H1 (cell line): ENCODE measurements around the gene DGUOK. TPM values are rescaled to one million over a fixed set of nuclear protein-coding genes. Genes with fewer than 3 reads are reported as not detected.

Source experiments
- CTCF ChIA-PET: fragments of 300-600 bp; sonication (Branson Sonifier 250); formaldehyde crosslinking; loops from one replicate; lab custom pipeline; 2021; ENCODE audit not compliant: partially characterized antibody; lab: Charles Lee
- POLR2A ChIA-PET: fragments of 300-600 bp; sonication (Branson Sonifier 250); formaldehyde crosslinking; loops from one replicate; lab custom pipeline; 2021; ENCODE audit warnings: inconsistent platforms; ENCODE audit not compliant: partially characterized antibody; lab: Charles Lee
- DNase-seq, 2 experiments: peaks; one replicate each; pipeline versions ENCODE4 v3.0.0 to v3.0.0-alpha.2; 2010 to 2022; ENCODE audit warnings: low spot score in 2 of 2, low read depth in 1 of 2, mixed read lengths in 1 of 2
- FAIRE-seq: peaks from 2 replicates; lab custom pipeline; 2011; peaks lifted over from hg19 to GRCh38; lab: Jason Lieb, UNC
- H2AFZ ChIP-seq: 2 replicates; pipeline ENCODE4 v1.8.1; 2012; ENCODE audit warnings: low read length, inconsistent platforms
- H2AK5ac ChIP-seq: 2 replicates; pipeline ENCODE4 v1.6.1; 2013; ENCODE audit warnings: low read depth, low read length
- H2BK120ac ChIP-seq: replicated peaks from 2 replicates; pipeline ENCODE3; 2013; ENCODE audit warnings: low read depth, low read length, inconsistent platforms
- H2BK12ac ChIP-seq: 2 replicates; pipeline ENCODE4 v1.6.1; 2013; ENCODE audit warnings: low read depth, low read length
- H2BK15ac ChIP-seq: 2 replicates; pipeline ENCODE4 v1.6.1; 2013; ENCODE audit warnings: low read length
- H2BK20ac ChIP-seq: 2 replicates; pipeline ENCODE4 v1.6.1; 2013; ENCODE audit warnings: low read length
- H2BK5ac ChIP-seq: 2 replicates; pipeline ENCODE4 v1.6.1; 2013; ENCODE audit warnings: low read depth, low read length
- H3K14ac ChIP-seq: 2 replicates; pipeline ENCODE4 v1.6.1; 2013; ENCODE audit warnings: inconsistent platforms; ENCODE audit not compliant: insufficient read length
- H3K18ac ChIP-seq: 2 replicates; pipeline ENCODE4 v1.6.1; 2013; ENCODE audit warnings: low read length; ENCODE audit errors: extremely low read depth
- H3K23ac ChIP-seq: 2 replicates; pipeline ENCODE4 v1.6.1; 2013; ENCODE audit warnings: inconsistent platforms; ENCODE audit not compliant: insufficient read length
- H3K23me2 ChIP-seq: 2 replicates; pipeline ENCODE4 v1.6.1; 2013; ENCODE audit warnings: low read depth, low read length
- H3K27ac ChIP-seq: 2 replicates; pipeline ENCODE4 v1.6.1; 2011; ENCODE audit warnings: low read depth, low read length, inconsistent platforms
- H3K27me3 ChIP-seq, 4 experiments: replicated peaks in 1 of 4; 1 replicate in 1 of 4; 2 replicates in 3 of 4; pipeline versions ENCODE4 v1.6.1 to v1.8.1; 2011 to 2013; ENCODE audit warnings: low read length in 3 of 4, mild to moderate bottlenecking in 3 of 4, inconsistent platforms in 2 of 4, mixed read lengths in 2 of 4, moderate library complexity in 1 of 4; ENCODE audit not compliant: control insufficient read depth in 3 of 4, insufficient read depth in 3 of 4; ENCODE audit errors: extremely low read depth in 1 of 4
- H3K36me3 ChIP-seq, 4 experiments: 2 replicates each; pipeline versions ENCODE4 v1.6.1 to v1.8.1; 2011 to 2013; ENCODE audit warnings: mild to moderate bottlenecking in 4 of 4, low read length in 3 of 4, moderate library complexity in 2 of 4, control low read depth in 1 of 4, inconsistent platforms in 1 of 4; ENCODE audit not compliant: insufficient read depth in 4 of 4, control insufficient read depth in 2 of 4
- H3K4ac ChIP-seq: replicated peaks from 2 replicates; pipeline ENCODE3; 2013; ENCODE audit warnings: low read length, low read depth, mixed read lengths, inconsistent platforms; ENCODE audit not compliant: insufficient read length
- H3K4me1 ChIP-seq, 4 experiments: replicated peaks in 1 of 4; 1 replicate in 1 of 4; 2 replicates in 3 of 4; pipeline versions ENCODE4 v1.6.1 to v1.8.1; 2011 to 2013; ENCODE audit warnings: low read length in 3 of 4, inconsistent platforms in 2 of 4, mixed read lengths in 1 of 4; ENCODE audit not compliant: insufficient read depth in 4 of 4, control insufficient read depth in 3 of 4
- H3K4me2 ChIP-seq, 2 experiments: 2 replicates each; pipeline versions ENCODE4 v1.6.1 to v1.8.1; 2011 to 2013; ENCODE audit warnings: low read depth in 2 of 2, low read length in 2 of 2, control low read depth in 1 of 2, inconsistent platforms in 1 of 2, mild to moderate bottlenecking in 1 of 2; ENCODE audit not compliant: insufficient read depth in 1 of 2
- H3K4me3 ChIP-seq, 4 experiments: fragments of 200-600, 300-600 bp in 1 of 4; sonication (generic), shearing (Covaris generic), sonication (Bioruptor Twin) in 1 of 4; 2 replicates each; pipeline versions ENCODE4 v1.5.1 to v1.8.1; 2011 to 2016; ENCODE audit warnings: low read length in 4 of 4, low read depth in 3 of 4, control low read depth in 2 of 4, inconsistent platforms in 2 of 4, mild to moderate bottlenecking in 2 of 4, mixed read lengths in 1 of 4, moderate library complexity in 1 of 4; ENCODE audit not compliant: insufficient read depth in 2 of 4; ENCODE audit errors: extremely low read depth in 1 of 4
- H3K56ac ChIP-seq: replicated peaks from 2 replicates; pipeline ENCODE3; 2013; ENCODE audit warnings: low read depth, mild to moderate bottlenecking, mixed read lengths, low read length, inconsistent platforms; ENCODE audit not compliant: insufficient read length
- H3K79me1 ChIP-seq: 2 replicates; pipeline ENCODE4 v1.6.1; 2013; ENCODE audit warnings: low read depth, low read length, control low read depth
- H3K79me2 ChIP-seq, 2 experiments: 2 replicates each; pipeline versions ENCODE4 v1.6.1 to v1.8.1; 2012 to 2013; ENCODE audit warnings: low read length in 2 of 2, mild to moderate bottlenecking in 2 of 2, inconsistent platforms in 1 of 2; ENCODE audit not compliant: insufficient read depth in 2 of 2, control insufficient read depth in 1 of 2
- H3K9ac ChIP-seq, 4 experiments: replicated peaks in 1 of 4; 1 replicate in 1 of 4; 2 replicates in 3 of 4; pipeline versions ENCODE4 v1.6.1 to v1.8.1; 2011 to 2013; ENCODE audit warnings: low read depth in 3 of 4, low read length in 3 of 4, control low read depth in 2 of 4, mild to moderate bottlenecking in 2 of 4, moderate library complexity in 2 of 4, inconsistent platforms in 1 of 4; ENCODE audit errors: extremely low read depth in 1 of 4
- H3K9me3 ChIP-seq, 2 experiments: 2 replicates each; pipeline versions ENCODE4 v1.6.1 to v1.8.1; 2012 to 2013; ENCODE audit warnings: mild to moderate bottlenecking in 2 of 2, moderate library complexity in 2 of 2, control low read depth in 1 of 2, inconsistent platforms in 1 of 2, low read depth in 1 of 2, low read length in 1 of 2, mixed read lengths in 1 of 2; ENCODE audit not compliant: insufficient read depth in 2 of 2
- H4K20me1 ChIP-seq, 2 experiments: replicated peaks in 1 of 2; 2 replicates each; pipeline versions ENCODE3 to v1.8.1; 2011 to 2013; ENCODE audit warnings: inconsistent platforms in 2 of 2, low read length in 2 of 2, mild to moderate bottlenecking in 1 of 2; ENCODE audit not compliant: insufficient read depth in 2 of 2, control insufficient read depth in 1 of 2
- H4K5ac ChIP-seq: 2 replicates; pipeline ENCODE4 v1.6.1; 2013; ENCODE audit warnings: low read length, low read depth, mixed read lengths, inconsistent platforms; ENCODE audit not compliant: insufficient read length
- H4K8ac ChIP-seq: 2 replicates; pipeline ENCODE4 v1.8.0; 2013; ENCODE audit warnings: mild to moderate bottlenecking, moderate library complexity, low read length, inconsistent platforms; ENCODE audit not compliant: insufficient read depth; ENCODE audit errors: extremely low read depth
- H4K91ac ChIP-seq: replicated peaks from 2 replicates; pipeline ENCODE3; 2013; ENCODE audit warnings: low read length, mixed read lengths, inconsistent platforms; ENCODE audit not compliant: insufficient read length
- SAP30 ChIP-seq: fragments of 300-600 bp; sonication (generic); IDR thresholded peaks from 2 replicates; pipeline ENCODE4 v1.7.1; 2012; ENCODE audit warnings: low read length, moderate library complexity, mild to moderate bottlenecking, inconsistent platforms; ENCODE audit not compliant: insufficient read depth, insufficient replicate concordance
- SP1 ChIP-seq: IDR thresholded peaks from 2 replicates; pipeline ENCODE4 v1.6.1; 2011; ENCODE audit warnings: low read depth, low read length
- WGBS, 2 experiments: shearing (Covaris generic) in 1 of 2; methylation state at CpG; one replicate each; pipeline versions ENCODE4 v1.1.6 to v1.1.7; 2013 to 2015; ENCODE audit warnings: low lambda C conversion rate in 2 of 2, mixed read lengths in 2 of 2, inconsistent platforms in 1 of 2, low coverage in 1 of 2, missing lambda C conversion rate in 1 of 2; ENCODE audit not compliant: insufficient replicate concordance in 2 of 2, insufficient coverage in 1 of 2, insufficient read length in 1 of 2; ENCODE audit errors: extremely low coverage in 1 of 2, missing lambda C conversion rate in 1 of 2; 5-methylcytosine and 5-hydroxymethylcytosine counted together
- polyA plus RNA-seq, 7 experiments: library from polyadenylated mRNA; depleted of rRNA in 3 of 7; stranded (reverse) in 5 of 7; unstranded in 2 of 7; fragments of >200 nt in 5 of 7; fragments of 200-250 nt in 2 of 7; gene quantifications; 1 replicate in 5 of 7; 2 replicates in 1 of 7; 4 replicates in 1 of 7; pipeline versions ENCODE4 v1.2.1 to v1.2.3, GENCODE V29; 2011 to 2013; ENCODE audit warnings: missing spikeins in 2 of 7, mixed read lengths in 2 of 7
- total RNA-seq: library from RNA; stranded (reverse); fragmentation: NEBNext Ultra II Directional; extraction: Animal tissue kit (Norgen Biotek cat#: 25700); gene quantifications from 2 replicates; pipeline ENCODE4 v1.2.1, GENCODE V29; 2021

The DGUOK gene
- total and polyA plus RNA-seq, 2 of the 8 experiments (the other 6 are each of a cell fraction or from before 2014, with no cell fraction given): 110 to 168 TPM

DNA sequence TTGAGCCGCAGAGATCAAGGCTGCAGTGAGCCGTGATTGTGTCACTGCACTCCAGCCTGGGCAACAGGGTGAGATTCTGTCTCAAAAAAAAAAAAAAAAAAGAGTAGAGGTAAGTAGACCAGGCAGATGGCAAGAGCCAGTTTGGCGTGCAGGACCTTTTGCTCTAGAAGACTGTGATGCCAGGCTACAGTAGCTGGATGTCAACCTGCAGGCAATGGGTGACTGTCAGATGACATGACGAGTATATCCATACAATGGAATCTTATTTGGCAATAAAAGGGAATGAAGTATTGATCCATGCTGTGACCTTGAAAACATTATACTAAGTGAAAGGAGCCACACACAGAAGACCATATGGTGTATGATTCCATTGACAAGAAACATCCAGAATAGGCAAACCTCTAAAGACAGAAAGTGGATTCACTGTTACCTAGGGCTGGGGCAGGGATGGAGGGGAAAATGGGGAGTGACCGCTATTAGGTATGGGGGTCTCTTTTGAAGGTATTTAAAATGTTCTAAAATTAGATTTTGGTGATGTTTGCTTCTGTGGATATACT, 11.2 kb upstream of the DGUOK start:
- H2BK120ac ChIP-seq: no peak overlapping the region
- H4K8ac ChIP-seq: no peak overlapping the region
- H3K9me3 ChIP-seq: no peaks in the 10 kb centered on the region
- no peaks in the 10 kb centered on the region for H4K20me1 ChIP-seq
- H3K4ac ChIP-seq: no peak overlapping the region
- H4K5ac ChIP-seq: no peak overlapping the region
- H3K23me2 ChIP-seq: no peaks in the 10 kb centered on the region
- no peak overlapping the region for H3K23ac ChIP-seq
- no peak overlapping the region for H3K18ac ChIP-seq
- no peak overlapping the region for H2BK5ac ChIP-seq
- H3K36me3 ChIP-seq: no peaks in the 10 kb centered on the region
- no peaks in the 10 kb centered on the region for H3K79me1 ChIP-seq
- no peak overlapping the region for H2AFZ ChIP-seq
- no peak overlapping the region for H3K14ac ChIP-seq
- TF ChIP-seq SP1 (no peak), SAP30 (no peak)
- no peaks in the 10 kb centered on the region for H3K79me2 ChIP-seq
- 96% methylated on average over 4 of the region's 5 CpGs; no CpG with 5 or more reads in 1 of the 2 experiments for WGBS, 2 experiments
- H3K4me2 ChIP-seq: no peak overlapping the region
- no peak overlapping the region for H3K27ac ChIP-seq
- H2BK20ac ChIP-seq: no peak overlapping the region
- no peak overlapping the region for H2AK5ac ChIP-seq
- H2BK12ac ChIP-seq: no peak overlapping the region
- CTCF ChIA-PET: interaction anchor here (0.6 kb wide), 1 partner anchor 264 kb away, joined by 4 read pairs; no protein-coding TSS in a partner anchor
- no peak overlapping the region for H4K91ac ChIP-seq
- H3K56ac ChIP-seq: no peak overlapping the region
- no peaks in the 10 kb centered on the region for H3K4me1 ChIP-seq
- H3K9ac ChIP-seq: no peak overlapping the region
- FAIRE-seq: no peak
- no peak for DNase-seq
- no peak overlapping the region for H3K4me3 ChIP-seq
- H2BK15ac ChIP-seq: no peak overlapping the region
- POLR2A ChIA-PET: no interaction called here
- no peaks in the 10 kb centered on the region for H3K27me3 ChIP-seq
